Measurements from ENCODE around the gene CFAP299. TPM values are rescaled to one million over a fixed set of nuclear protein-coding genes. Genes with fewer than 3 reads are reported as not detected.

The CFAP299 gene
- total and polyA plus RNA-seq, 2 of the 13 experiments (the other 11 are each of a cell fraction or from before 2014, with no cell fraction given): not detected

DNA sequence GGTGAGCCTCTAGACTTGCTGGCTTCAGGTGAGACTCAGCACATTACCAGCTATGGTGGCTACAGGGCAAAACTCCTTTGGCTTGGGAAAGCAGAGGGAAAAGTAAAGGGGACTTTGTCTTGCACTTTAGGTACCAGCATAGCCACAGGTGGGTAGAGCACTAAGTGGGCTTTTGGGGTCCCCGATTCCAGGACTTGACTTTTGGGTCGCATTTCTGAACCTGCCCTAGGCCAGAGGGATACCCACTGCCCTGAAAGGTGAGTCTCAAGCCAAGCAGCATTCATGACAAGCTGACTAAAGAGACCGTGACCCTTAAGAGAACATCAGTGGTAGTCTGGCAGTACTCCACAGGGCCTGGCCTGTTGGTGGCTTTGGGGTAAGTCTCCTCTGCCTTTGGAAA is 224.8 kb downstream of the CFAP299 start:
- Histone ChIP-seq H3K9me3 (ENCODE audit: low read length) (no peaks in the 10 kb centered on the region), H3K36me3 (replicated peaks in 1 of 2; ENCODE audit: control insufficient read depth in 1 of 2, insufficient read depth in 2 of 2, low read length in 2 of 2) (no peaks in the 10 kb centered on the region), H4K20me1 (ENCODE audit: insufficient read depth, low read length) (no peaks in the 10 kb centered on the region), H3K4me3 (replicated peaks in 1 of 3; ENCODE audit: insufficient read depth in 1 of 3, low read depth in 2 of 3, low read length in 3 of 3) (no peak overlapping the region), H3K4me1 (ENCODE audit: insufficient read depth, low read length) (no peaks in the 10 kb centered on the region), H2AFZ (ENCODE audit: low read length) (no peak overlapping the region), H3K4me2 (ENCODE audit: low read depth, low read length) (no peak overlapping the region), H3K9ac (ENCODE audit: insufficient read depth, low read depth, low read length) (no peak overlapping the region), H3K27ac (ENCODE audit: extremely low read length, insufficient read depth, low read length) (no peak overlapping the region), H3K79me2 (ENCODE audit: insufficient read depth, low read length) (no peaks in the 10 kb centered on the region), H3K27me3 (ENCODE audit: control insufficient read depth in 1 of 2, insufficient read depth in 2 of 2, low read length in 2 of 2) (no peaks in the 10 kb centered on the region)
- intact Hi-C loops (cut with micrococcal nuclease; ENCODE audit: unreplicated experiment) (no loop called here), in situ Hi-C loops (cut with HindIII; ENCODE audit: extremely low pct_ligation_motif_present, low pct_unique_long_range_greater_than_20kb) (no loop called here)
- no peak for DNase-seq (ENCODE audit: low spot score)
- no peak for ATAC-seq
- POLR2A ChIA-PET: no interaction called here
- TF ChIP-seq, protein P1, sequence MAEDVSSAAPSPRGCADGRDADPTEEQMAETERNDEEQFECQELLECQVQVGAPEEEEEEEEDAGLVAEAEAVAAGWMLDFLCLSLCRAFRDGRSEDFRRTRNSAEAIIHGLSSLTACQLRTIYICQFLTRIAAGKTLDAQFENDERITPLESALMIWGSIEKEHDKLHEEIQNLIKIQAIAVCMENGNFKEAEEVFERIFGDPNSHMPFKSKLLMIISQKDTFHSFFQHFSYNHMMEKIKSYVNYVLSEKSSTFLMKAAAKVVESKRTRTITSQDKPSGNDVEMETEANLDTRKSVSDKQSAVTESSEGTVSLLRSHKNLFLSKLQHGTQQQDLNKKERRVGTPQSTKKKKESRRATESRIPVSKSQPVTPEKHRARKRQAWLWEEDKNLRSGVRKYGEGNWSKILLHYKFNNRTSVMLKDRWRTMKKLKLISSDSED (CRISPR knock-in tag; IDR thresholded peaks at IDR 0.05): no peak
- TF ChIP-seq MTF2 (CRISPR knock-in tag; IDR thresholded peaks at IDR 0.05; ENCODE audit: borderline replicate concordance): no peak
- no peak for TF ChIP-seq ETV5 (CRISPR knock-in tag; IDR thresholded peaks at IDR 0.05; ENCODE audit: borderline replicate concordance)
- TF ChIP-seq CAMTA2 (CRISPR knock-in tag; IDR thresholded peaks at IDR 0.05; ENCODE audit: borderline replicate concordance): no peak
- TF ChIP-seq ZNF792 (CRISPR knock-in tag; IDR thresholded peaks at IDR 0.05): no peak
- no peak for TF ChIP-seq MLLT10 (CRISPR knock-in tag; IDR thresholded peaks at IDR 0.05)
- TF ChIP-seq ZNF563 (CRISPR knock-in tag; IDR thresholded peaks at IDR 0.05): no peak
- no peak for TF ChIP-seq FOXA1 (IDR thresholded peaks at IDR 0.05)
- no peak for TF ChIP-seq FOXA1 (CRISPR knock-in tag; IDR thresholded peaks at IDR 0.05)
- FAIRE-seq: no peak
- no TSS peak for BruUV-seq (replicated peaks)
- WGBS (ENCODE audit: low lambda C conversion rate): no CpG with 5 or more reads among the region's 3 CpGs
- CTCF ChIA-PET (ENCODE audit: low intra/inter-chr PET ratio, low total read pairs): no interaction called here

Measured in HepG2 (cell line).